SK-MEL-5 (cell line): ENCODE measurements around the gene PKN2. TPM values are rescaled to one million over a fixed set of nuclear protein-coding genes. Genes with fewer than 3 reads are reported as not detected.
"Not testable (repeated sequence)": the region's sequence is repeated elsewhere in the genome, so short reads cannot be mapped to it uniquely, and the experiment has no call there.

ENCODE experiments used
- DNase-seq: peaks from one replicate; pipeline ENCODE4 v3.0.0-alpha.2; 2016; ENCODE audit warnings: low read depth, low spot score
- in situ Hi-C: cut with HindIII; loops from 2 replicates; pipeline ENCODE4 v1.10.0; 2016; ENCODE audit warnings: low sequenced_read_pairs, high pct_unique_total_duplicates, low pct_unique_long_range_greater_than_20kb
- total RNA-seq: library from RNA; depleted of rRNA; stranded (reverse); fragments of >200 nt; shearing (Covaris generic); gene quantifications from 2 replicates; pipeline ENCODE4 v1.2.3, GENCODE V29; 2014

Gene PKN2
- total RNA-seq, 1 experiment from 2014 or later, result 21.5 TPM

DNA sequence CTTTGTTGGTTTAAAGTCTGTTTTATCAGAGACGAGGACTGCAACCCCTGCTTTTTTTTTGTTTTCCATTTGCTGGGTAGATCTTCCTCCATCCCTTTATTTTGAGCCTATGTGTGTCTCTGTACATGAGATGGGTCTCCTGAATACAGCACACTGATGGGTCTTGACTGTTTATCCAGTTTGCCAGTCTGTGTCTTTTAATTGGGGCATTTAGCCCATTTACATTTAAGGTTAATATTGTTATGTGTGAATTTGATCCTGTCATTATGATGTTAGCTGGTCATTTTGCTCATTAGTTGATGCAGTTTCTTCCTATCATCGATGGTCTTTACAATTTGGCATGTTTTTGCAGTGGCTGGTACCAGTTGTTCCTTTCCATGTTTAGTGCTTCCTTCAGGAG, 32.5 kb downstream of the PKN2 start:
- in situ Hi-C loops, DNase-seq: not testable (repeated sequence)

GRCh38 chr1:88722492-88722891, 38.4 kb downstream of the PKN2 start:
- no peak for DNase-seq
- in situ Hi-C loops, result no loop called here

DNA sequence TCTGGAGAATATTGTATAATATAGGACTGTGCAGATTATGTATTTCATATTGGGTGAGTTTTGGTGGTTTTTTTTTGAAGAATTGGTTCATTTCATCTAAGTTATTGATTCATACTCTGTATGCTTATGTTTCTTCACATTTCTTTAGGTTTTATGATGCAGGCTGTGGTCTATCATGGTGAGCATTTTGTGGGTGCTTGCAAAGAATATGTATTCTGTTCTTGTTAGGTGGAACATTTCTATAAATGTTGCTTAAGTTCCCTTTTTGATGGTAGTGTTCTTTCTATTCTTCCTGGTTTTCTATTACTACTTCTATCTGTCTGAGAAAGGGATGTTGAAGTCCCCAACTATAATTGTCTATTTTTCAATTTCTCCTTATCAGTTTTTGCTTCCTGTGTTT, 42.6 kb downstream of the PKN2 start:
- in situ Hi-C loops, result no loop called here

DNA sequence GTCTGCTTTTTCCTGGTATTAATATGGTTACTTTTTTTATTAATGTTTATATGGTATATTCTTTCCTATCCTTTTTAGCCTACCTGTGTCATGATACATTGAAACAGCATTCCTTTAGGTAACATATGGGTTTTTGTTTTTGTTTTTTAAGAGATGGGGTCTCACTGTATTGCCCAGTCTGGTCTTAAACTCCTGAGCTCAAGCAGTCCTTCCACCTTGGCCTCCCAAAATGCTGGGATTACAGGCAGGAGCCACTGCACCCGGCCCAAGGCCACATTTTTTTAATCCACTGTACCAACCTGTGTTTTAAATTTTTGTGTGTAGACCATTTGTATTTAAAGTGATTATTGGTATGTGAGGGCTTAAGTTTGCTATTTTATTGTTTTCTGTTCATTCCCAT, 43.1 kb downstream of the PKN2 start:
- no peak for DNase-seq
- in situ Hi-C loops, result no loop called here

More for the DNA sequence above, 42.6 kb downstream of the PKN2 start:
- DNase-seq, result no peak

DNA sequence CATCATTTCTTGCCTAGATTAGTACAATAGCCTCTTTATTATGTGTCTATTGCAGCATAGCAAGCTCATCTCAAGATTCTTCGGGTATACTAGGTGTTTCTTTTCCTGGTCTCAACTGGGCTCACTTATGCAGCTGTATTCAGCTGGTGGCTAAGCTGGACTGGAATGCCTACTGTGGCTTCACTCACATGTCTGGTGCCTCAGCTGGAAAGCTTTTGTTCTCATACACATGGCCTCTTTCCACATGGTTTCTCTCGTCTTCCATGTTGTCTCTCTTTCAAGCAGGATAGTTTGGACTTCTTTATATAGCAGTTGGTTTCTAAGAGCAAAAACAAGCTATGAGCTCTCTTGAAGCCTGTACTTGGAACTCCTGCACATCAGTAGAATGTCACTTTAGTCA, 45.2 kb downstream of the PKN2 start:
- in situ Hi-C loops, result no loop called here
- DNase-seq, result peak; percentile 32

GRCh38 chr1:88730132-88730675, 46.1 kb downstream of the PKN2 start:
- in situ Hi-C loops, result no loop called here
- DNase-seq, result no peak

DNA sequence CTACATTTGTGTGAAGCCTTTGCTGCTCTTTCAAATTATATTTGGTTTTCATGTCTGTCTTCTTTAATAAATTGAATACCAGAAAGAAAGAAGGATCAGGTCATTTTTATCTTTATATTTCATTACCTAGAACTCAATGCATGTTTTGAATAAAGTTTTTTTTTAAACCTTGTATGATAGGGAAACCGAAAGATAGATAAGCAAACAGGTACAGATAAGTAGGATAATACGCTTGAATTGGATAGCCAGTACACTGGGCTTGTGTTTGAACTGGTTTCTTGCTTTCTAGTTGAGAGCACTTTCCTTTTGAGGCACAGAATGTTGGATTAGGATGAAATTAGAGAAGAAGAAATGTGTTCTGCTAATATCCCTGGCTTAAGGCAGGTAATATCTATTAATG, 46.9 kb downstream of the PKN2 start:
- in situ Hi-C loops, result no loop called here
- no peak for DNase-seq

GRCh38 chr1:88731475-88732269, 47.6 kb downstream of the PKN2 start:
- peak; percentile 36 for DNase-seq
- in situ Hi-C loops, result no loop called here

DNA sequence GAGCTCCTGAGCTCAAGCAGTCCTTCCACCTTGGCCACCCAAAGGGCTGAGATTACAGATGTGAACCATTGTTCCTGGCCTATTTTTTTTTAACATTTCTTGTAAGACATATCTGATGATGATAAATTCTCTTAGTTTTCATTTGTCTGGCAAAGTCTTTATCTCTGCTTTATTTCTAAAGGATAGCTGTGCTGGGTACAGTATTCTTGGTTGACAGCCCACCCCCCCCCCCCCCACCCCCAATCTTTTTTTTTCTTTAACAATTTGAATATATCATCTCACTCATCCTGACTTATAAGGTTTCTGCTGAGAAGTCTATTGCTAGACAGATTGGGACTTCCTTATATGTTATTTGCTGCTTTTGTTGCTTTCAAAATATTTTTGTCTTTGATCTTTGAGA, 51.3 kb downstream of the PKN2 start:
- in situ Hi-C loops, result no loop called here
- DNase-seq, result no peak

GRCh38 chr1:88735909-88736308, 51.8 kb downstream of the PKN2 start:
- no peak for DNase-seq
- in situ Hi-C loops, result no loop called here

- in situ Hi-C loops, result no loop called here
- DNase-seq, result peak; percentile 71
Observed at GRCh38 chr1:88736633-88737248, 52.7 kb downstream of the PKN2 start.

DNA sequence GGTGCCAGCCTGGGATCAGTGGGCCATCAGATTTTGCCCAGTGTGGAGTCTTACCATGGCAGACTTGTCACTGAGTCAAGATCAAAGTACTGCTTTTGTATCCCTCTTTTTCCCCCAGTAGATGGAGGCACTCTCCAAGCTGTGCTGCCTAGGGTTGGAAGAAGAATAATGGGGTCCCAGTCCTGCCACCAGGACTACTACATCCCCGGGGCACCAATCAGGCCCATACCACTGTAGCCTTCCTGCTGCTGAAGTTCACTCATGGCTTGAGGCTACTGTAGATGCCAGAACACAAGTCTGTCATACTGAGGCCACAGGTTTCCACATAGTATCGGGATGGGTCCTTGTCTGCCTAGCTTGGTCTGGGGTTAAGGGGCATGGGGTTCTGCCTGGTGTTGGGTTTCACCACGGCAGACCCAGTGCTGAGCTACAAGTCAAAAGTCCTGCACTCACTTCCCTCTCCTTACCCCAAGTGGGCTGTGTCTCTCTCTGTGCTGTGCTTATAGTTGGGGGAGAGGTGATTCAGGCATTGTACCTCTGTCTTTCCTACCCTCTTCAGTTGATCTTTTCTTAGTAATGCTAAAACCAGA, 53.4 kb downstream of the PKN2 start:
- in situ Hi-C loops, result no loop called here
- no peak for DNase-seq

DNA sequence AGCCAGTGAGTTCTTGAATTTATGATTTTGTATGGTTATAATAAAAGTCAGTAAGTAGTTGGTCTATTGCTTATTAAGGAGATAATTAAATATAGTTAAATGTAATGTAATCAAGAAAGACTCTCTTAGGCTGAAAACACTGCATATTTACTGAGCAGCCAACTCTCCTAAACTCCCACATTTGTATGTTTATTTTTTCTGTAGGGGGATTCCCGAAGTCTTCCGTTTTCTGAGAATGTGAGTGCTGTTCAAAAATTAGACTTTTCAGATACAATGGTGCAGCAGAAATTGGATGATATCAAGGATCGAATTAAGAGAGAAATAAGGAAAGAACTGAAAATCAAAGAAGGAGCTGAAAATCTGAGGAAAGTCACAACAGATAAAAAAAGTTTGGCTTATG, 56.7 kb downstream of the PKN2 start:
- DNase-seq, result no peak

GRCh38 chr1:88741413-88741812, 57.3 kb downstream of the PKN2 start:
- in situ Hi-C loops, result no loop called here
- DNase-seq, result peak; percentile 46

More for the DNA sequence above, 56.7 kb downstream of the PKN2 start:
- in situ Hi-C loops, result no loop called here

DNA sequence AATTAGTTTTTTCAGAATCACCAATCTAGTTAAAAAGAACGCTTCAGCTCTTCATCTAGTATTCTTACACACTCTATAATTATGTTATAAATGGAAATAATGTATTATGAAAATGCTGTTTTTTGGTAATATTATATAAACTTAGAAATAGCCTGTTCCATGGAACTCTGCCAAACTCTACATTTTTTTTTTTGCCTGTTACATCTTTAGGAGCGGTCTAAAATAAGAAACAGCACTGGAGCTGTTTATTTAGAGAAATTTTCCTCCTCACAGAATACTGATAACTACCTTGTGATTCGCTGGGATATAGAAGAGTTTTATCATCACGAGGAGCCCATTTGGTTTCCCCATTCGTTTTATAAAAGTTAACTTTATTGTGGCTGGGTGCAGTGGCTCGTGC, 58.5 kb downstream of the PKN2 start:
- DNase-seq, result no peak
- in situ Hi-C loops, result no loop called here

GRCh38 chr1:88744142-88744541, 60.1 kb downstream of the PKN2 start:
- in situ Hi-C loops, result no loop called here
- DNase-seq, result no peak

DNA sequence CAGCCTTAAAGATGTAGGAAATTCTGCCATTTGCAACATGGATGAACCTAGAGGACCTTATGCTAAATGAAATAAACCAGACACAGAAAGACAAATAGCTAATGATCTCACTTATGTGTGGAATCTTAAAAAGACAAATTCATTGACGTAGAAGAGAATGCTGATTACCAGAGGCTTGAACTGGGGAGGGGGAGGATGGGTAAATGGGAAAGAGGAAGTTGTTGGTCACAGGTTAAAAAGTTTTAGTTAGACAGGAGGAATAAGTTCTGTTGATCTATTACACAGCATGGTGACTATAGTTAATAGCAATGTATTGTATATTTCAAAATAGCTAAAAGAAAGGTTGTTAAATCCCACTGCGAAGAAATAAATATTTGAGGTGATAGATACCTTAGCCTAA, 62.8 kb downstream of the PKN2 start:
- in situ Hi-C loops, result no loop called here
- DNase-seq, result no peak

DNA sequence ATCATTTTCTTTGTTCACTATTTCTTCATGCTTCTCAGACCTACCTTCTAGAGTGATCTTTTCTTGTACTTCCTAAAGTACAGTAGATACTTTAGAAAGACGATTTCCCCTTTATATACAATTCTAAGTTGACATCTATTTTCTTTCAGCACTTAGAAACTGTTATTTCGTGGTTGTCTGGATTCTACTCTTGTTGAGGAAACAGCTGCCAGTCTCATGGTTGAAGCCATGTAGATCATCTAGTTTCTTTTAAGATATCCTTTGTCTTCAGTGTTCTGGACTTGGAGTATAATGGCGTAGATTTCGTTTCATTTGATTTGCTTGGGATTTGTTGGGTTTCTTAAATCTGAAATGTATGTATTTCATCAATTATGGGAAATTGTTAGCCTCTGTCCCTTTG, 67.6 kb downstream of the PKN2 start:
- no peak for DNase-seq
- in situ Hi-C loops, result no loop called here

DNA sequence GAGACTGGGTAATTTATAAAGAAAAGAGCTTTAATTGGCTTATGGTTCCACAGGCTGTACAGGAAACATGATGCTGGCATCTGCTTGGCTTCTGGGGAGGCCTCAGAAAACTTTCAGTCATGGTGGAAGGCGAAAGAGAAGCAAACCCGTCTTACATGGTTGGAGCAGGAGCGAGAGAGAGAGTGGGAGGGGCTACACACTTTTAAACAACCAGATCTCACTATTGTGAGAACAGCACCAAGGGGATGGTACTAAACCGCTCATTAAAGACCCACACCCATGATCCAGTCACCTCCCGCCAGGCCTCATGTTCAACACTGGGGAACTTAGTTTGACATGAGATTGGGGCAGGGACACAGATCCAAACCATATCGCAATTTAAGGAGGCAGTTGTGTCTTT, 69.4 kb downstream of the PKN2 start:
- DNase-seq, result no peak
- in situ Hi-C loops, result no loop called here
